Stimulated activated CD4-positive, alpha-beta T cell treated with anti-CD3 and anti-CD28 coated beads, Interleukin-4, amount 100 ng/mL, for 4 hours (primary cell): ENCODE data around the gene FLYWCH2.
A peak's percentile ranks its signal among the peaks of the same experiment; 100 is the strongest.

Experiments used
- DNase-seq, 2 experiments: peaks; one replicate each; pipeline ENCODE4 v3.0.0-alpha.2; 2020

FLYWCH2 gene

GRCh38 chr16:2854700-2855309 is 28.2 kb upstream of the FLYWCH2 start:
- no peak for DNase-seq

- DNase-seq, result no peak
Observed at GRCh38 chr16:2855536-2855935, 27.5 kb upstream of the FLYWCH2 start.

- DNase-seq, result no peak
Observed at GRCh38 chr16:2856061-2856670, 26.8 kb upstream of the FLYWCH2 start.

- no peak for DNase-seq
Observed at GRCh38 chr16:2856686-2857450, 26.1 kb upstream of the FLYWCH2 start.

GRCh38 chr16:2857451-2858244 is 25.4 kb upstream of the FLYWCH2 start, which contains the start of gene PRSS22:
PRSS22 (minus strand) TSS chr16:2858170; CDS start chr16:2858104, 66 bp downstream.
- no peak for DNase-seq

- DNase-seq, result no peak
Observed at GRCh38 chr16:2858245-2859025, 24.6 kb upstream of the FLYWCH2 start.

GRCh38 chr16:2859686-2860265 is 23.2 kb upstream of the FLYWCH2 start:
- no peak for DNase-seq

GRCh38 chr16:2860826-2861567 is 22.0 kb upstream of the FLYWCH2 start:
- no peak for DNase-seq

- no peak for DNase-seq
Observed at GRCh38 chr16:2865651-2866050, 17.4 kb upstream of the FLYWCH2 start.

GRCh38 chr16:2866431-2866830 is 16.6 kb upstream of the FLYWCH2 start:
- DNase-seq, result no peak

- DNase-seq, result no peak
Observed at GRCh38 chr16:2867661-2867986, 15.4 kb upstream of the FLYWCH2 start.

- peak; percentile 86 to 95 for DNase-seq
Observed at GRCh38 chr16:2867987-2868789, 14.8 kb upstream of the FLYWCH2 start.

- DNase-seq, result no peak
Observed at GRCh38 chr16:2871926-2872325, 11.1 kb upstream of the FLYWCH2 start.

GRCh38 chr16:2874032-2874911 is 8.7 kb upstream of the FLYWCH2 start:
- no peak for DNase-seq

GRCh38 chr16:2874912-2875362 is 8.1 kb upstream of the FLYWCH2 start:
- DNase-seq, result peak; percentile 47 to 67

GRCh38 chr16:2879854-2880508 is 3.0 kb upstream of the FLYWCH2 start:
- no peak for DNase-seq

GRCh38 chr16:2881783-2882649 is 999 bp upstream of the FLYWCH2 start:
- peak in 1 of 2 experiments; percentile 16 for DNase-seq

GRCh38 chr16:2883458-2883908 is 468 bp downstream of the FLYWCH2 start:
- peak in 1 of 2 experiments; percentile 14 for DNase-seq
